Coronary artery (tissue), 2 donors: Measurements from ENCODE around the gene SLC7A6OS.

Source experiments
- DNase-seq: peaks from one replicate; pipeline ENCODE4 v3.0.0-alpha.2; 2017; ENCODE audit warnings: low spot score
- H3K27ac ChIP-seq, 2 donors: fragments of 200-600 bp; sonication (generic); one replicate each; pipeline ENCODE4 v1.5.1; 2016 to 2019
- H3K4me3 ChIP-seq: fragments of 200-600 bp; sonication (generic); 2 replicates; pipeline ENCODE4 v1.5.1; 2016; ENCODE audit warnings: mild to moderate bottlenecking, moderate library complexity
- TF ChIP-seq, protein P1 (sequence below): fragments of 200-600 bp; sonication (generic); IDR thresholded peaks from one replicate; pipeline ENCODE4 v1.5.1; 2019; ENCODE audit warnings: antibody characterized with exemption

Gene SLC7A6OS

DNA sequence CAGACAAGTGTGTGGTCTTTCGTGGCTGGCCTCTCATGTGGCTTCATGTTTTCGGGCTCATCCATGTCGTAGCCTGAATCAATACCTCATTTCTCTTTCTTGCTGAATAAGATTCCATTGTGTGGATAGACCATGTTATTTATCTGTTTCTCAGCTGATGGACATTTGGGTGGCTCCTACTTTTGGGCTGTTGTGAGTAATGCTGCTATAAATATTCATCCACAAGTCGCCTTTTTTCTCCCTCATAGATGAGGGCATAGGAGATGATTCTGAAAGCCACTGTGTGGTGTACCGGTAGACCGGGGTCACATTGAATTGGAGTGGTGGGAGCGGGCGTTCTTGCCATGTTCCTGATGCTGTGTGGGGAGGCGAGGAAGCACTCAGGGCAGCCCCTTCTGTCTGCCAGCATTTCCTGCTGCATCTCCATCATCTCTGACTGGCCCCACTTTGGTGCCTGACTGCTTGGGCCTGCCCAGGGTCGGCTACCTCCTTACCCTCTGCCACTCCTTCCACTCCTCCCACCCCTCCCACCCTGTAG is 40.1 kb upstream of the SLC7A6OS start:
- TF ChIP-seq, protein P1, sequence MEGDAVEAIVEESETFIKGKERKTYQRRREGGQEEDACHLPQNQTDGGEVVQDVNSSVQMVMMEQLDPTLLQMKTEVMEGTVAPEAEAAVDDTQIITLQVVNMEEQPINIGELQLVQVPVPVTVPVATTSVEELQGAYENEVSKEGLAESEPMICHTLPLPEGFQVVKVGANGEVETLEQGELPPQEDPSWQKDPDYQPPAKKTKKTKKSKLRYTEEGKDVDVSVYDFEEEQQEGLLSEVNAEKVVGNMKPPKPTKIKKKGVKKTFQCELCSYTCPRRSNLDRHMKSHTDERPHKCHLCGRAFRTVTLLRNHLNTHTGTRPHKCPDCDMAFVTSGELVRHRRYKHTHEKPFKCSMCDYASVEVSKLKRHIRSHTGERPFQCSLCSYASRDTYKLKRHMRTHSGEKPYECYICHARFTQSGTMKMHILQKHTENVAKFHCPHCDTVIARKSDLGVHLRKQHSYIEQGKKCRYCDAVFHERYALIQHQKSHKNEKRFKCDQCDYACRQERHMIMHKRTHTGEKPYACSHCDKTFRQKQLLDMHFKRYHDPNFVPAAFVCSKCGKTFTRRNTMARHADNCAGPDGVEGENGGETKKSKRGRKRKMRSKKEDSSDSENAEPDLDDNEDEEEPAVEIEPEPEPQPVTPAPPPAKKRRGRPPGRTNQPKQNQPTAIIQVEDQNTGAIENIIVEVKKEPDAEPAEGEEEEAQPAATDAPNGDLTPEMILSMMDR = no peak
- Histone ChIP-seq H3K27ac (no peak overlapping the region), H3K4me3 (no peak overlapping the region)
- DNase-seq = no peak

DNA sequence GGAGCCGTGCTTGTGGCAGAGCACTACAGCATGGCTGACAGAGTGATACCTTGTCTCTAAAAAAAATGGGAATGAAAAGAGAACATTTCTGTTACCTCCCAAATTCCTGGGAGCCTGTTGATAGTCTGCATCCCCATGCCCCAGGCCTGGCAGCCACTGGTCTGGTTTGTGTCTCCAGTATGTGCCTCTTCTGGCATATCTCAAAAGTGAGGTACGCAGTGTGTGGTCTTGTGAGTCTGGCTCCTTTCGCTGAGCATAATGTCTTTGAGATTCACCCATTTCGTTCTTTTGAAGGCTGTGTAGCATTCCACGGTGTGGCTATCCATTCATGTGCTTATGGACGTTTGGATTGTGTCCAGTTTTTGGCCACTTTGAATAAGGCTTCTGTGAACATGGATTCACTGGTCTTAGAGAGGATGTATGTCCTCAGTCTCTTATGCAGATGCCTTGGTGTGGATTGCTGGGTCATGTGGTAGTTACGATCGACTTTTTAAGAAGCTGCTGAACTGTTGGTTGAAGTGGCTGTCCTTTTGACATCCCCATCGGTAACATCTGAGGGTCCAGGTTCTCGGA is 39.2 kb upstream of the SLC7A6OS start:
- TF ChIP-seq, protein P1 = no peak

DNA sequence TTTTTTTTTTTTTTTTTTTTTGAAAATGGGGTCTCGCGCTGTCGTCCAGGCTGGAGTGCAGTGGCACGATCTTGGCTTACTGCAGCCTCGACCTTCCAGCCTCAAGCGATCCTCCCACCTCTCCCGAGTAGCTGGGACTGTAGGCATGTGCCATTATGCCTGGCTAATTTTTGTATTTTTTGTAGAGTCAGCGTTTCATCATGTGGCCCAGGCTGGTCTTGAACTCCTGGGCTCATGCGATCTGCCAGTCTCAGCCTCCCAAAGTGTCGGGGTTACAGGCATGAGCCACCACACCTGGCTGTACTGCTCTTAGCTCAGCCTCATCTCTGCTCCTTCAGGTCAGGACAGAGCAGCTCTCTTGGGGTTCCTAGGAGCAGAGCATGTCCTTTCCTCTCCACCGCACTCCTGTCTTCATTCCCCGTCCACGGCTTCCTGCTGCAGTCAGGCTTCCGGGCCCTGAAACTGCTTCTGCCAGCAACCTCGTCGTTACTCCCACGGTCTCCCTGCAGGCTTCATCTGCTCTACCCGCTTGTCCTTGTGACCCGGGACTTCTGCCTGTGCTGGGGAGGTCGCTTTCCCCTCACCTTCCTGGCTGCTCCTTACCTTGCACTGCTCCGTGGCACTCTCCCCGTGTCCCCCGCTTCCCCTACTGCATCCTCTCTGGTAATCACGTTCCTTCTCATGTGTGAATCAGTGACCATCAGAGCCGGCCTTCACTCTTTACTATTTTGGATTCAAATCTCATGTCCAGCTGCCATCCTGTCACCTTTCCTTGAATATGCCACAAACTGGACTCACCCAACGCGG is 38.1 kb upstream of the SLC7A6OS start:
- Histone ChIP-seq H3K4me3 (no peak overlapping the region), H3K27ac (no peak overlapping the region)
- DNase-seq = no peak
- TF ChIP-seq, protein P1 = no peak

More for the DNA sequence above, 39.2 kb upstream of the SLC7A6OS start:
- H3K4me3 ChIP-seq = no peak overlapping the region
- H3K27ac ChIP-seq = no peak overlapping the region
- DNase-seq = no peak

DNA sequence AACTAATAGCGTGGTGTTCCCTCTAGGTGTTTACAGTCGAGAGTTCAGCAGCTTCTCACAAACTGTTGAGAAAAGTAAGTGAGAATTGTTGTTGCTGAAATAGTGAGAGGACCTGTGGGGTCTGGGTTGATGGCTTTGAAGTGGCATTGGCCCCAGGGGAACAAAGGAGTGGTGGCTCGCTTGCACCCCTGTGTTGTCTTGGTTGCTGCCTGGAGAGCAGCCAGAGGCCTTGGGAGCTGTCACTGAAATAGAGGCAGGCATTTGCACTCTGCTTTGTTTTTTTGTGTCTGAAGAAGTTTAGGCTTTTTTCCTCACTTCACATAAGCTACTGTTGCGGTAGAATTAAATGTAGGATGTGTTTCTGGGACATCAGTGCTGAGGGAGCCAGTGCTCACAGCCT is 36.9 kb upstream of the SLC7A6OS start:
- TF ChIP-seq, protein P1 = no peak
- DNase-seq = no peak
- H3K27ac ChIP-seq = no peak overlapping the region
- no peak overlapping the region for H3K4me3 ChIP-seq

DNA sequence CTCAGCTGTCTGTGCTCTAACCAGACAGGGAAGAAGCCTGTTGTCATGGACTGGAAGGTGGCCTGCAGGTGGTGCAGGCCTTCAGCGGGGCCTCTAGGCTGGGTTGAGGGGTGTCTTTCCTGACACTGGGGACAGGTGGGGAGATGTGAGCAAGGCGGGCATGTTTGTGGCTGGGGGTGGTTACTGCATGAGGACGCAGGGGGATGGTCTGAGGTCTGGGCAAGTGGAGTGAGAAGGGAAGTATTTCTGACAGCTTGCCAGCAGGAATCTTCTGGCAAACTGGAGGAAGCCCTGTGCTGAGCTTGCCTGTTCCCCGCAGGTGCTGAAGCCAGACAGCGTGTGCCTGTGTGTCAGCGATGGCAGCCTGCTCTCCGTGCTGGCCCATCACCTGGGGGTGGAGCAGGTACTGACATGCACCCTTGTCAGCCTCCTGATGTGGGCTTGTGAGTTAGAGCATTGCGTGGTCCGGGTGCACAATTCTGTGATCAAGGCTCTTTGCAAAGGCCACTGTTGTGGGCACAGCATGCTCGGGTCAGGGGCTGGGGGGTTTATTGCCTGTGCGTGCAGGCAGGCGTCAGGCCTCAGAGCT is 36.2 kb upstream of the SLC7A6OS start:
- TF ChIP-seq, protein P1 = no peak
- Histone ChIP-seq H3K4me3 (no peak overlapping the region), H3K27ac (no peak overlapping the region)
- no peak for DNase-seq

DNA sequence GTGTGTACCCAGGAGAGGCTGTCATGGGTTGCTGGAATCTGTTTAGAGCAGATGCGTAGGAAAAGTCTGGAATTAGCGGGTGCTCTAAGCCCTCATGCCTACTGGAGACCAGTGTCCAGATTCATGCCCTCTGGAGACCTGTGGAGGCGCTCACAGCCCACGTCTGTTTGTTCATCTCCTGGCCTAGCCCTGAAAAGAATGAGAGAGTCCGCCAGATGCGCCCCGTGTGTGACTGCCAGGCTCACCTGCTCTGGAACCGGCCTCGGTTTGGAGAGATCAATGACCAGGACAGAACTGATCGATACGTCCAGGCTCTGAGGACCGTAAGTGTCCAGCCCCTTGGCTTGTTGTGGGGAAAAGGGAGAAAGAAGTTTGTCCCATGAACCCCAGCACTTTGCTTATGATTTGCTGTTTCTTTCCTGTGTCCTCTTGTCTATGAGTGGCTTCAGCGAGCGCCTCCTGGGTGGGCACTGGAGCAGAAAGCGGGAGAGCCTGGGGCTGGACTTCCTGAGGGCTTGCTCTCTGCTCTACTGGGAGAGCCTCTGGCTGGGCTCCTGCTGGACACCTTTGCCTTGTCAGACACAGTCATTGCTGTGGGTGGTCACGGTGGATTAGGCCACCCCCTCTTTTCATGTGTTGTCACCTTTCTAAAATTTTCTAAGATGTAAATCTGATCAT is 35.4 kb upstream of the SLC7A6OS start:
- TF ChIP-seq, protein P1 = no peak
- DNase-seq = no peak
- H3K4me3 ChIP-seq = no peak overlapping the region
- H3K27ac ChIP-seq = no peak overlapping the region
